H1 (cell line): ENCODE measurements around the gene MAF.

Experiments
- ATF2 ChIP-seq: IDR thresholded peaks from 2 replicates; pipeline ENCODE4 v1.6.1; 2012; ENCODE audit warnings: low read length, inconsistent platforms
- CHD7 ChIP-seq: fragments of 300-600 bp; sonication (generic); IDR thresholded peaks from 2 replicates; pipeline ENCODE4 v1.7.1; 2012; ENCODE audit warnings: low read length, moderate library complexity, mild to moderate bottlenecking, inconsistent platforms; ENCODE audit not compliant: insufficient replicate concordance
- CREB1 ChIP-seq: IDR thresholded peaks from 2 replicates; pipeline ENCODE4 v1.6.1; 2012; ENCODE audit warnings: inconsistent platforms
- CTCF ChIP-seq, 3 experiments: IDR thresholded peaks; 1 replicate in 2 of 3; 2 replicates in 1 of 3; pipeline versions ENCODE4 v1.5.1 to v1.6.1; 2011; ENCODE audit warnings: low read length in 3 of 3, mild to moderate bottlenecking in 3 of 3, inconsistent platforms in 2 of 3, low read depth in 1 of 3, moderate library complexity in 1 of 3; ENCODE audit not compliant: insufficient read depth in 1 of 3; ENCODE audit errors: control extremely low read depth in 1 of 3
- E2F6 ChIP-seq: IDR thresholded peaks from 2 replicates; pipeline ENCODE4 v1.6.1; 2012; ENCODE audit warnings: inconsistent platforms
- GABPA ChIP-seq: IDR thresholded peaks from 2 replicates; pipeline ENCODE4 v1.6.1; 2011; ENCODE audit warnings: mild to moderate bottlenecking, low read length, moderate library complexity, borderline replicate concordance; ENCODE audit not compliant: insufficient read depth
- KDM1A ChIP-seq: fragments of 200-600, 300-600 bp; sonication (generic); IDR thresholded peaks from 2 replicates; pipeline ENCODE4 v1.7.1; 2016; ENCODE audit warnings: mild to moderate bottlenecking, low read length, borderline replicate concordance
- MAFK ChIP-seq: IDR thresholded peaks from 2 replicates; pipeline ENCODE4 v1.6.1; 2012; ENCODE audit warnings: low read depth, mild to moderate bottlenecking, improper control_type of control experiment, low read length
- POLR2A ChIP-seq, 2 experiments: IDR thresholded peaks; 1 replicate in 1 of 2; 2 replicates in 1 of 2; pipeline ENCODE4 v1.6.1; 2011; ENCODE audit warnings: low read depth in 2 of 2, low read length in 2 of 2, mild to moderate bottlenecking in 2 of 2; ENCODE audit errors: control extremely low read depth in 1 of 2
- SP1 ChIP-seq: IDR thresholded peaks from 2 replicates; pipeline ENCODE4 v1.6.1; 2011; ENCODE audit warnings: low read depth, low read length
- SRF ChIP-seq: IDR thresholded peaks from 2 replicates; pipeline ENCODE4 v1.6.1; 2011; ENCODE audit warnings: mild to moderate bottlenecking, low read depth, low read length, moderate library complexity

- TF ChIP-seq CTCF (IDR thresholded peaks at IDR 0.05; ENCODE audit: control extremely low read depth in 1 of 3, insufficient read depth in 1 of 3, low read depth in 1 of 3, low read length in 3 of 3) (peak; percentile 23 to 71 (median 58); a peak in 3 of 4 replicates), POLR2A (IDR thresholded peaks at IDR 0.05; ENCODE audit: control extremely low read depth in 1 of 2, low read depth in 2 of 2, low read length in 2 of 2) (no peak), MAFK (no peak), E2F6 (no peak), ATF2 (no peak), SRF (no peak), KDM1A (no peak), CHD7 (no peak), GABPA (no peak), SP1 (no peak), CREB1 (no peak)
Measured at GRCh38 chr16:79601931-79602627, 1.5 kb upstream of the MAF start.
